ENCODE measurements around the gene PRKAG2.
"Not testable (repeated sequence)": the region's sequence is repeated elsewhere in the genome, so short reads cannot be mapped to it uniquely, and the experiment has no call there.

The PRKAG2 gene

DNA sequence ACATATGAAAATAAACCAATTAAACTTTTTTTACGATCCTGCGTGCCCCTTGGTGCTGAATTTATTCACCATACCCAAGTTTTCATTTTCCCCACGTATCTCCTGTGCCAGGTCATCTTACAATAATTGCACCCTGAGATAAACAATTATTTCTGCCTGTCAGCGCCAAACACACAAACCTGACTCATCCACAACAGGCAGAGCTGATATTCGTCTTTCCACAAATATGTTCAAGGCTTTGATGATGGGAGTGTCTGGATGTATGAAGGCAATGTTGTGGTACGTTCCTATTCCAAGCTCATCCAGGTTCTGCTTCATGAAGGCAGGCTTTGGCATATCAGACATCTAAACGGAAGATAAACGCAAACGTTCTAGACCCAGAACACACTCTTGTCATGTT, 311.4 kb downstream of the PRKAG2 start:
- DNase-seq = no peak

DNA sequence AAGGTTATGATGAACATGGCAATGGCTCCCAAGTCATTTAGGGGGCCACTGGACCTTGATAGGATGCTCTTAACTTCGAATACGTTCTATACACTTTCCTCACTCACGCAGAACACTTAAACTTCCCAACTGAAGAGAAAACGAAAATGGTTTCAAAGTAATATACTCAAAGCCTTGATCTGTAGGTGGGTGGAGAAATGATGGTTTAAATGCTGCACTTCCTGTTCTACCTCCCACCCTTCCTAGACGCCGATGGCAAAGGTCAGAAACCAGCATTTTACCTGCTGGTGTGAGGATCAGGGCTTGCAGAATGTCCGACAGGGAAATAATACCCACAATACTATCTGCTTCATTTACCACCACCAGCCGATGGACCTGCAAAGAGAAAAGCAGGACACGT, 316.7 kb downstream of the PRKAG2 start:
- no peak for DNase-seq

DNA sequence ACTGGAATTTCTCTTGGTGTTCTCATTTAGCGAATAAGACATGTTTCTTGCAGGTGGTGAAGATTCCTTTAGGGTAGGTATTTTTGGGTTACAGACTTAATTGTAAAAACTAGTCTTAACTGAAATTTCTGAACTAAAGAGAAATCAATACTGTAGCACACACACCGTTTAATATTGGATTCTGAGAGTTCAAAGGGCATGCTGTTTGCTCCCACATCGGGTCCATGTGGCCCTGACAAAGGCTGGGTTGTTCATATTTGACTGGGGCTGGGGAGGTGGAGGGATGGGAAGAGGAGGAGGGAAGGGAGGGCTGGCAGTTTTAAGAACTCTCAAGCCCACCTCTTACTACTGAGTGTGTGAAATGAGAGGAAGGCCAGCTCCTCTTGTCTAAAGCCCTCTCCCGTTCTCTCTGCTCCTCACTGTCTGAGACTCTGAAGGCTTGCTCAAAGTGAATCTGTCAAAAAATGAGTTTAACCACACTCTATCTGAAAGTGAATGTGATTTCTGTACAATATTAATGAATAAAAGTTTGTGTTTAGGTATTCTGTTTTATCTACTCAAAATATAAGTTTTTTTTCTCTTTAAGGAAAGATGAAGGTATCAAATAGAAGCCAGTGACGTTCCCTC, 317.2 kb downstream of the PRKAG2 start:
- DNase-seq = no peak

DNA sequence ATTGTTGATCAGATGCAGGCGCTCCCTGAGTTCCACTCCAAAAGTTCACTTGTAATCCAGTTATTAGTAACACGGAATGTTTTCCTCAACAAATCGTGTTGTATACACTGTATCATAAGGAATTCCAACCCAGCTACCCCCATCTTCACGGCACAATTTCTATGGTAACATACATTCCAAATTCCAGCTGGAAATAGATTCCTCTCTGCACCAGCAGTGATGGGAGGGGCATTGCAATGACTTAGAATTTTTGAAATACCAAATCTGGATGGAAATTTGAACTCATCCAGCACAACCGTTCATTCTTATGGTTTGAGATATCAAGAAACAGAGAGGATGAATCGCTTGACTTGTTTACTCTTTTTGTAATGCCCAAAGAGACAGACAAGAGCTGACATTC, 318.3 kb downstream of the PRKAG2 start:
- no peak for DNase-seq

DNA sequence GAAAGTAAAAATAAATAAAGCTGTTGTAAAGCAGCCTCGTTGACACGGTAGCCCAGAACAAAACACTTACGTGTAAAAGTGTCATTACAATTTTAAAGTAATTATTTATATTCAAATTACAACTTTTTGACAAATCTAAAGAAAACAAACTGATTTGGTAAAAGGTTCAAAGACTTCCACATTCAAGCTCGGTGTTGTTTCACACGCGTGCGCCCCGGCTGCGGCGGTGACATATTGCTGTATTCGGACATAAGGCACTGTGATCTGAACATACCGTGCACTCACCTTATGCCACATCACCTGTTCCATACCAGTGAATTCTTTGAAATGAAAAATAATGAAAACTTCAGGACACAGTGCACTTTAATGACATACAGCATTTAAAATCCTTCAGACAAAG, 320.3 kb downstream of the PRKAG2 start:
- no peak for DNase-seq

DNA sequence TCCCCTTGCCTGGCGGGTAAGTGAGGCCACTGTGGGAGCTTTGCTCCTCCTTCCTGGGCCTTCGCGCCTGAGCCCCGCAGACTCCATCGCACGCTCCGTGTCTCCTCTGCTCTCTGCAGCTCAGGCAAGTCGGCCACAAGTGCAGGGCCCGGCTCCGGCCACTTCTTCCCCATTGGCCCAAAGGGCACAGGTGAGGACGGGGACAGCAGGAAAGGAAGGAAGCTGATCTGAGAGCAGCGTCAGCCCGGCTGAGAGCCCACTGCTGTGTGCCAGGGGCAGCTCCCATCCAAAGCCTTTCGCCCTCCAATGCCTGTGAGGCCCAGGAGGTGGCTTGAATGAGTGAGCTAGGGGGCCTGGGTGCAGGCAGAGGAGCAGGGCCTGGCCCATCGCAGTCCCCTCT, 323.6 kb downstream of the PRKAG2 start:
- DNase-seq = no peak

DNA sequence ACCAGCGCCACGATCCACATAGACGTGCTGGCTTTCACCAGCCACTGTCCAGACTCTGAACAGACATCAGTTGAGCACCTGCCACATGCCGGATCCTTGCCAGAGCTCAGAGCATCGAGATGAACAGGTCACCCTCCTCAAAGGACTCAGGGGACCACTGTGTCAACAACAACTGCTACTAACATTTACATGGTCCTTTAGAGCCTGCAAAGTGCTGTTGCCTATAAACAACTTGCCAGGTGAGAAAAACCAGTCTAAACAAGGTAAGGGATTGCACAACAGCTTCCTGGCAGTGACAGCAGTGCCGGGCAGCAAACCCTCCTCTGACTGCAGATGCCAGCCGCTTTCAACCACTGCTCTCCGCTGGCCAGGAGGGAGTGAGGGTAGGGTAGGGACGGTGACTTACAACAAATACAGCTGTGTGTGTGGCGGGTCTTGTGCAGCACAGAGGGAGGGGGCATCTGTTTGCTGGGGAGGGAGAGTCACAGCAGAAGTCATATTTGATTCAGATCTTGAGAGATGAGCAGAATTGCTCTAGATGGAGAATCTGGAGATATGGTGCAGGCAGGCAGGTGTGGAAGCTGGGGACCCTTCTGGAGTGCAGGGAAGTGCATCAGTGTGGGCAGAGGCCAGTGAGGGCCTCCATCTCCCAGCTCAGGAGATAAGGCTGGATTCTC, 324.4 kb downstream of the PRKAG2 start:
- DNase-seq = peak; percentile 88

DNA sequence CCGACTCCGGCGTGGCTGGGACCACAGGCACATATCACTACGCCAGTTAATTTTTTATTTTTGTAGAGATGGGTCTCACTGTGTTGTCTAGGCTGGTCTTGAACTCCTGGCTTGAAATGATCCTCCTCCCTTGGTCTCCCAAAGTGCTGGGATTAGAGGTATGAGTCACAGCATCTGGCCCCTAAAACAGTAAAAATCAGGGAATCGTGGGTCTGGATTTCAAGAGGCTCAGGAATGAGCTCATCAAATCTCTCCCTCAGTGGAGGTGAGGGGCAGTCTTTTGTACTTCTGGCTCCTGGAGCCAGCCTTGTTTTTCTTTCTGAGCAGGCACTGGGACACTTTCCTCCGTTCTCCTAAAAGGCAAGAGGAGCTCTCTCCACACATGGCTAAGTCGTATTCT, 325.1 kb downstream of the PRKAG2 start:
- DNase-seq = no peak

DNA sequence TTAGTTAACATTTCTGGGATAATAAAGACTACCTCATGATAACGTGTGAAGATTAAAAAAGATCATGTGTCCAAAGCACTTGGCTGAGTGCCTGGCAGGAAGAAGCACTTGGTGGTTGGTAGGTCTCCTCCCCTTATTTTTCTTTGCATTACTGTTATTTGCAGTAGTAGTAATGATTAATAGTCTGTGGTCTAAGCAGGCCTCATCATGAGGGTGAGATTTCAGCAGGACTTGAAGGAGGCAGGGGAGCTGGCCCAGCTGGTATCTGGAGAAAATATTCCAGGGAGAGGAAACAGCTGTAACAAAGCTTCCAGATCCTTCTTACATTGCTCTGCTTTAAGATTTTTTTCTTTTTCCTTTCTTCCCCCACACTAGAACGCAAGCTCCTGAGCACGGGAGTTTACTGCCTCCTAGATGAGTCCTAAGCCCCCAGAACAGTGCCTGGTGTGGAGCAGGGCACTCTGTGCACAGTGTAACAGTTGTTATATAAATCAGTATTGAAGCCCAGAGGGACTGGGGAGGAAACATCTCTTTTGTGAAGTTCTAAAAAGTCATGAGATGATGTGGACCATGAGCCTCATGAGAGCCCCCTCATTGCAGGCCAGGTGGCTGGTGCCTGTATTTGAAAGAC, 326.1 kb downstream of the PRKAG2 start:
- DNase-seq = peak; percentile 34

DNA sequence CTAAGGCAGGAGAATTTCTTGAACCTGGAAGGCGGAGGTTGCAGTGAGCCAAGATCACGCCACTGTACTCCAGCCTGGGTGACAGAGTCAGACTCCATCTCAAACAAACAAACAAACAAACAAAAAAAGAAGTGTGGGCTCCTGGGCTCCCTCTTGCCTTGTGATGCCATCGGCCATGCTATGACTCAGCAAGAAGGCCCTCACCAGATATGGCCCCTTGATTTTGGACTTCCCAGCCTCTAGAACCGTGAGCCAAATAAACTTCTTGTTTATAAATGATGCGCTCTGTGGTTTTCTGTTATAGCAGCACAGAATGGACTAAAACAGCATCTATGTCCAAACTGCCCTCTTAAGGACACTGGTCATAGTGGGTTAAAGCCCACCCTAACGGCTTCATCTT, 327.3 kb downstream of the PRKAG2 start:
- no peak for DNase-seq

DNA sequence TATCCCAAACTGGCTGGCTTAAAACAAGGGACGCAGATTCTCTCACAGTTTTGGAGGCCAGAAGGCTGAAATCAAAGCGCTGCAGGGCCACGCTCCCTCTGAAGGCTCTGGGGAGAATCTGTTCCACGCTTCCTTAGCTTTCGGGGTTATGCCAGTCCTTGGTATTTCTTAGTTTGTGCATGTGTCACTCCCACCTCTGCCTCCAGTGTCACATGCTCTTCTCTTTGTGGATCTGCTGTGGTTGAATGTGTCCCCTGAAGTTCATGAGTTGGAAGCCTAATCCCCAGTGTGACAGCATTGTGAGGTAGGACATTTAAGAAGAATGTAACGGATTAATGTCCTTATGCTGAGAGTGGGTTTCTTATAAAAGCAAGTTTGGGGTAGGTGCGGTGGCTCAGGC, 327.8 kb downstream of the PRKAG2 start:
- no peak for DNase-seq

DNA sequence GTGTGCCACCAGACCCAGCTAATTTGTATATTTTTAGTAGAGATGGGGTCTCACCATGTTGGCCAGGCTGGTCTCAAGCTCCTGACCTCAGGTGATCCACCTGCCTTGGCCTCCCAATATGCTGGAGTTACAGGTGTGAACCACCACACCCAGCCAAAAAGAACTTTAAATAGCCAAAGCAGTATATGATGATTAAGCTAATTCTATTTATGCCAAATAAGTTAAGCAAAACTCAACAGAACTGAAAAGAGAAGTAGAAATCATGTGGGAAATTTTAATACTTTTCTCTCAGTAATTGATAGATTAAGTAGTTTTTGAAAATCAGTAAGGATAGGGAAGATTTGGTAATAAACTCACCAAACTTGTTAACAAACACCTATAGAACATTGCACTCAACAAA, 332.7 kb downstream of the PRKAG2 start:
- DNase-seq = no peak

DNA sequence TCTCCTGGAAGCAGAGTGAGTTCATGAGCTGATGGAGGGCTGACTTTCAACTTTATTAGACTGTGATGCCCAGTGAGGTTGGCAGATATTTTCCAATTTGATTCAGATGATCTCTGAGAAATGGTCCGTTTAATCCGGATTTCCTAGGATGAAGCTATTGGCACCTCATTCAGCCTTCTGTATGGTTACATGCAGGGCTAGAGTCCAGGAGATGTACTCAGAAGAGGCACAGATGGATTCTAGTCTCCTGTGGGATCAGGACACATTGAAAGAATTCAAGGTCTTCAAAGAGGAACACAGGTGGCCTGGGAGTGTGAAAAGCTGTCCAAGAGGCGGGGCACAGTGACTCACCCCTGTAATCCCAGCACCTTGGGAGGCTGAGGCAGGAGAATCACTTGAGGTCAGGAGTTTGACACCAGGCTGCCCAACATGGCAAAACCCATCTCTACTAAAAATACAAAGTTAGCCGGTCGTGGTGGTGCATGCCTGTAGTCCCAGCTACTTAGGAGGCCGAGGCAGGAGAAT, 334.2 kb downstream of the PRKAG2 start:
- DNase-seq = no peak

DNA sequence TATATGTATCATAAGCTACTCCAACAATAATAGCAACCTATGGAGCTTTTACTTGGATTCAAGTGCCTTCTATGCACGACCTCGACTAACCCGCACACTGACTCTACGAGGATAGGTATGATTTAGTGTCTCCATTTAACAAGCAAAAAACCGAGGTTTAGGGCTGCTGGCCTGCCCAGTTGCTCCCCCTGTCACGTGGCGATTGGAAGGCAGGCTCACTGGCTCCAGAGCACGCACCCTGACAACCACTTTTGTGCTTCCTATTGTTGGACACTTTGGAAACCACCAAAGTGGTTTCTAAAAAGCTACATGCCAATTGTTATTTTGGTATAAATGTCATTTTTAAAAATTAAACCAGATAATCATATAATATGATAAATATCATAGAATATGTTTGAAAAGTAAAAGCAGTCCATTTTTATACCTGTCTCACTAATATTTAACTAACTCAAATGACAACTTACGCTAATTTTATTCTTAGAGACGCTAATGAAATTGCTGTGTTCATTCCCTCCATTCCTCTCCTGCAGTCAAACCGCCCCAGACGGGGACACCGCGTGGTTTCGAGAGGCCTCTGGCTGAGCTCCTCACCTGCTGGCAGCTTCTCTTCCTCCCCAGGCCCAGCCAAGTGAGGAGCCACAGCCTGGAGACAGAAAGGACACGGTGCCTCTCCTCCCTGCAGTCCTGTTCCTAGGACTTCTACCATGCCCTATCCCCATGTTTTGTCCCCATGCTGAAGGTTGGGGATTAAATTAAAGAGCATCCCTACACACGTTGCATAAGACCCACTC, 335.0 kb downstream of the PRKAG2 start:
- no peak for DNase-seq

DNA sequence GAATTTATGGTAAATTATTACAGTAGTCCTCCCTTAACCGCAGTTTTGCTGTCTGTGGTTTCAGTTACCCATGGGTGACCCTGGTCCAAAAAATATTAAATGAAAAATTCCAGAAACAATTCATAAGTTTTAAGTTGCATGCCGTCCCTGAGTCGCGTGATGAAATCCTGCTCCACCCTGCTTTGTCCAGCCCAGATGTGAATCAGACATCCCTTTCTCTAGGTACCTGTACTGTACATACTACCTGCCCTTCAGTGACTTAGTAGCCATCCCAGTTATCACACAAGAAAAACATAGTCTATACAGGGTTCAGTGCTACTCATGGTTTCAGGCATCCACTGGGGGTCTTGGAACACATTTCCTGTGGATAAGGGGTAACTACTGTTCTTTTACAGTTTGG, 336.8 kb downstream of the PRKAG2 start:
- no peak for DNase-seq

DNA sequence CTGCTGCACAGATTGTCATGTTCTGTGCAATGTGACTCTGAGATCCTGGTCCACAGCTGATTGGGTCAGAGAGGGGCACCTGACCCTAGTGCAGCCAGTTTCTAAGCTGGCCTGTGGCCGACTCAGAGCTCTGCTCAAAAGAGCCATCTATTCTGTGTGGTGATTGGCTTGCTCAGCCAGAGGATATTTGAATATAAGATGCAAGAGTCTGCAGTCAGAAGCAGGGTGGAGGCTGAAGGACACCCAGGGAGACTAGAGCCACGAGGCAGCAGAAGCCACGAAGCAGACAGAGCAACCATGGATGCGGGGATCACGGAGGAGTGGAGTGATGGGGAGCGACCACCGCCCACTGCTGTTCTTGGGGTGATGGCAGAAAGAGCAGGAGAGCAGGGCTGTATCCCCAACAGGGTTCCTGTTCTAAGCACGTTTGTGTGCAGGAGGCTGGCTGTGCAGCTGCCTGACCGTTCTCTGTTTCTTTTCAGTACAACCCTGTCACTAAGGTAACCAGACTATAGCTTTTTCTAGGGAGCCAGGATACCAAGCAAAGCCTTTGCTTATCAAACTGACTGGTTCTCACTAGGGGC, 337.7 kb downstream of the PRKAG2 start:
- DNase-seq = peak; percentile 53

DNA sequence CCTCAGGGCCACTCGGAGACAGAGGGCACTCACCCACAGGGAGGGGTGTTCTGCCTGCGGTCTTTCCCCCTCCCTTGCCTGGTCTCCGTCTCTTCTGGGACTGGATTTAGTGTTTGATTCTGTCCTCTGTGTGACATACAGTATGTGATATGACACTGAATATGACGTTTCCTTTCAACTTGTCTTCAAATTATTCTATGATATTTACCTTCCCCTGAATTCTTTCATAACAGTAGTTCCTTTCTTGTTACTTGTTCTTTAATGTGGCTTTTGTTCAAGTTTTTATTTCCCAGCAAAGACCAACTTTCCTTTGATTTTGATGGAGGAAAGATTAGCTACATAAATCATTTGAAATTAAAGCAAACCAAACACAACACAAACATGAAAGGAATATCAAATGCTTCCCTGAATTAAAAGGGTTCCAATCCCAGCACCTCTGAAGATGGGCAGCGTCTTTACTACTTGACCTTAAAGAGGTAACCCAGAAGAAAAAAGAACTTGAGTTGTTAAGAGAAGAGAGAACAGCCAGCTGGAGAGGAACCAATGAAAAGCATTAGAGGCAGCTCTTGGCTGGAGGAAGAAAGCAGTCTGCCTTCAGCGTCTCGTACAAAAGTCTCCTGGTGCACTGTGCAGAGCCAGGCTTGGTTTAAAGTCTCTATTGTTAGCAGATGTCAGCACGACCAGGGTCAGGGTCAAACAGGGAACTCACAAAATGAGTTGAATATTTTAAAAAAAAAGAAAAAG, 338.9 kb downstream of the PRKAG2 start:
- no peak for DNase-seq

DNA sequence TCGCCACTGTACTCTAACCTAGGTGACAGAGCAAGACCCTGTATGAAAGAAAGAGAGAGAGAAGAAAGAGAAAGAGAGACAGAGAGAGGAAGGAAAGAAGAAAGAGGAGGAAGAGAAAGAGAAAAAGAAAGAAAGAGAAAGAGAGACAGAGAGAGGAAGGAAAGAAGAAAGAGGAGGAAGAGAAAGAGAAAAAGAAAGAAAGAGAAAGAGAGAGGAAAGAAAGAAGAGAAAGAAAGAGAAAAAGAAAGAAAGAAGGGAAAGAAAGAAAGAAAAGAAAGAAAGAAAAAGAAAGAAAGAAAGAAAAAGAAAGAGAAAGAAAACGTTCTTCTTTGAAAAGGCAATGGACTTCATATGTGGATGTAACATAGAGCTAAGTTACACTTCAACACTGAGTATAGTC, 340.7 kb downstream of the PRKAG2 start:
- not testable (repeated sequence) for DNase-seq

DNA sequence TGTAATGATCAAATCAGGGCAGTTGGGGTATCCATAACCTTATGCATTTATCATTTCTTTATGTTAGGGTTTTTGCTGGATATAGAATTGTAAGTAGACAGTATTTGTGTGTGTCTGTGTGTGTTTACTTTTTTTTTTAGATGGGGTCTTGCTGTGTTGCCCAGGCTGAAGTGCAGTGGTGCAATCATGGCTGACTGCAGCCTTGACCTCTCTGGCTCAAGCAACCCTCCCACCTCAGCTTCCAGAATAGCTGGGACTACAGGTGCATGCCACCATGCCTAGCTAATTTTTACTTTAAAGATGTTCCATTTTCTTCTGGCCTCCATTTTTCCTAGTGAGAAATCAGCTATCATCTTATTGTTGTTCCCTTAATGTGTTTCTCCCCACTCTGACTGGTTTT, 347.1 kb downstream of the PRKAG2 start:
- DNase-seq = no peak

DNA sequence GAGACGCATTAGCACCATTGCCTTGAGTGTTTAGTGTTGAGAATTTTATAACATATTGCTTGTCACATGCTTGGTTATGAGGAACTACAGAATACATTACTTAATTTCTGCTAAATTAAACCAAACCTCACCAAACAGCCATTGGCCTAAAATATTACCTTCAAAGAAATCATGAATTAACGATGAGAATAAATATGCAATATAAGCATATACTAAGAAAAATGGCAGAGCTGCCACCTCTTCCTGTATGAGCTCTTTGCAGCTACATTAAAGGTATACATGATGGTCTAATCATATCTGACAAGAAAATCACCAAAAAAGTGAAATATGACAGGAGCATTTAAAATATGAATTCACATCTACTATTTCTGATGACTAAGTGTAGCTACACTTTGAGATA, 352.1 kb downstream of the PRKAG2 start:
- DNase-seq = no peak

DNA sequence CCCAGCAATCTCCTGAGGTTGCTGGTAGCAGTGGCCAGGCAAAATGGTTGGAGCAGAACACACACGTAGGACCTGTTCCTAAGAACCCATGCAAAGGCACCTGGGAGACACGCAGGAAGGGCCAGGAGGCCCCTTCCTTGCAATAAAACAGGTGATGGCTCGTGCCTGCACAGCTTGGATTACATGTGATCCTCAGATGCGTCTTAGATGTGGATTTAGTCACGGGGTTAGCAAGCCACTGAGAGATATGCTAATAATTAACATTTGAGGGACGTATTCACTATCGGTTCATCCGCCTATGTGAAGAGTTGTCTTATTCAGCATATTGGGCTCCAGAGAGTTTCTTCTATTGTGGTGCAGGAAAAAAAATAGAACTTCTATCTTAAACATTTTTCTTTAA, 352.6 kb downstream of the PRKAG2 start:
- DNase-seq = no peak
